Tibial nerve (tissue), 4 donors: ENCODE results near the gene ERBB2.

ENCODE experiments used
- EP300 ChIP-seq, 2 donors: sonication (generic); formaldehyde crosslinking; IDR thresholded peaks; one replicate each; pipeline ENCODE4 v1.6.1; 2017; ENCODE audit warnings: antibody characterized with exemption in 2 of 2, mild to moderate bottlenecking in 1 of 2
- POLR2A ChIP-seq, 2 donors: fragments of 450-650 bp; IDR thresholded peaks; one replicate each; pipeline ENCODE4 v1.6.1; 2017; ENCODE audit warnings: antibody characterized with exemption in 2 of 2, mild to moderate bottlenecking in 2 of 2, moderate library complexity in 2 of 2
- TF ChIP-seq, protein P1 (sequence below), 5 experiments: fragments of 200-600 bp in 3 of 5; fragments of 450-650 bp in 2 of 5; sonication (generic) in 3 of 5; IDR thresholded peaks; one replicate each; pipeline ENCODE4 v1.5.1; 2016 to 2019; ENCODE audit warnings: antibody characterized with exemption in 5 of 5, mild to moderate bottlenecking in 3 of 5, moderate library complexity in 2 of 5

DNA sequence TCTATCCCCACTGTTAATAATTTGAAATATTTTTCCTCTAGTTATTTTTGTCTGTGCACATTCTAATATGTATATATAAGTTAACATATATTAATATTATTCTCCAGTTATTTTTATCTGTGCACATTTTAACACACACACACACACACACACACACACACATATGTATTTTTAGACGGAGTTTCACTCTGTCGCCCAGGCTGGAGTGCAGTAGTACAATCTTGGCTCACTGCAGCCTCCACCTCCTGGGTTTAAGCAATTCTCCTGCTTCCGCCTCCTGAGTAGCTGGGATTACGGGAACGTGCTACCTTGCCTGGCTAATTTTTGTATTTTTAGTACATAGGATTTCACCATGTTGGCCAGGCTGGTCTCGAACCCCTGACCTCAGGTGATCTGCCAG is 17.8 kb downstream of the ERBB2 start:
- TF ChIP-seq, protein P1, sequence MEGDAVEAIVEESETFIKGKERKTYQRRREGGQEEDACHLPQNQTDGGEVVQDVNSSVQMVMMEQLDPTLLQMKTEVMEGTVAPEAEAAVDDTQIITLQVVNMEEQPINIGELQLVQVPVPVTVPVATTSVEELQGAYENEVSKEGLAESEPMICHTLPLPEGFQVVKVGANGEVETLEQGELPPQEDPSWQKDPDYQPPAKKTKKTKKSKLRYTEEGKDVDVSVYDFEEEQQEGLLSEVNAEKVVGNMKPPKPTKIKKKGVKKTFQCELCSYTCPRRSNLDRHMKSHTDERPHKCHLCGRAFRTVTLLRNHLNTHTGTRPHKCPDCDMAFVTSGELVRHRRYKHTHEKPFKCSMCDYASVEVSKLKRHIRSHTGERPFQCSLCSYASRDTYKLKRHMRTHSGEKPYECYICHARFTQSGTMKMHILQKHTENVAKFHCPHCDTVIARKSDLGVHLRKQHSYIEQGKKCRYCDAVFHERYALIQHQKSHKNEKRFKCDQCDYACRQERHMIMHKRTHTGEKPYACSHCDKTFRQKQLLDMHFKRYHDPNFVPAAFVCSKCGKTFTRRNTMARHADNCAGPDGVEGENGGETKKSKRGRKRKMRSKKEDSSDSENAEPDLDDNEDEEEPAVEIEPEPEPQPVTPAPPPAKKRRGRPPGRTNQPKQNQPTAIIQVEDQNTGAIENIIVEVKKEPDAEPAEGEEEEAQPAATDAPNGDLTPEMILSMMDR (IDR thresholded peaks at IDR 0.05) = no peak
- TF ChIP-seq POLR2A (IDR thresholded peaks at IDR 0.05) (no peak), EP300 (IDR thresholded peaks at IDR 0.05) (no peak)
